Neural cell (in vitro differentiated cells): ENCODE data around the gene AP5B1. TPM values are rescaled to one million over a fixed set of nuclear protein-coding genes. Genes with fewer than 3 reads are reported as not detected.

Source experiments
- H2AFZ ChIP-seq: fragments of 200-600, 300-800 bp; sonication (generic), shearing (Covaris generic); 2 replicates; pipeline ENCODE4 v1.6.0; 2014; ENCODE audit warnings: low read depth, mild to moderate bottlenecking, antibody characterized with exemption, low read length, moderate library complexity
- H3F3A ChIP-seq: fragments of 200-600 bp; shearing (Covaris generic); 2 replicates; pipeline ENCODE4 v1.6.1; 2016; ENCODE audit warnings: mild to moderate bottlenecking, moderate library complexity, mixed read lengths, antibody characterized with exemption, low read length; ENCODE audit not compliant: insufficient read depth, poor library complexity, severe bottlenecking
- H3K27ac ChIP-seq: fragments of 200-600, 300-800 bp; sonication (generic), shearing (Covaris generic); 2 replicates; pipeline ENCODE4 v1.5.1; 2014; ENCODE audit warnings: mild to moderate bottlenecking, low read length, moderate library complexity
- H3K27me3 ChIP-seq: fragments of 300-800, 200-600 bp; sonication (generic), shearing (Covaris generic); 2 replicates; pipeline ENCODE4 v1.6.0; 2014; ENCODE audit warnings: mild to moderate bottlenecking, low read depth, low read length, moderate library complexity; ENCODE audit not compliant: insufficient read depth
- H3K36me3 ChIP-seq: fragments of 300-800, 200-600 bp; sonication (generic), shearing (Covaris generic); 2 replicates; pipeline ENCODE4 v1.5.1; 2014; ENCODE audit warnings: mild to moderate bottlenecking, antibody characterized with exemption, low read length, moderate library complexity; ENCODE audit not compliant: insufficient read depth
- H3K4me2 ChIP-seq: fragments of 300-800, 200-600 bp; sonication (generic), shearing (Covaris generic); 2 replicates; pipeline ENCODE4 v1.6.0; 2014; ENCODE audit warnings: mild to moderate bottlenecking, low read length
- H3K4me3 ChIP-seq: fragments of 300-800, 200-600 bp; sonication (generic), shearing (Covaris generic); 2 replicates; pipeline ENCODE4 v1.5.1; 2014; ENCODE audit warnings: mild to moderate bottlenecking, low read length, moderate library complexity
- H3K79me2 ChIP-seq: fragments of 200-600 bp; shearing (Covaris generic); replicated peaks from 2 replicates; pipeline ENCODE4 v1.6.0; 2014; ENCODE audit warnings: mild to moderate bottlenecking, low read length, moderate library complexity; ENCODE audit not compliant: insufficient read depth
- H3K9ac ChIP-seq: fragments of 300-800, 200-600 bp; sonication (generic), shearing (Covaris generic); 2 replicates; pipeline ENCODE4 v1.6.1; 2016; ENCODE audit warnings: mild to moderate bottlenecking, low read length, mixed read lengths
- H3K9me2 ChIP-seq: fragments of 200-600 bp; shearing (Covaris generic); 2 replicates; pipeline ENCODE4 v1.6.1; 2016; ENCODE audit warnings: mild to moderate bottlenecking, low read length, mixed read lengths; ENCODE audit not compliant: insufficient read depth
- H3K9me3 ChIP-seq: fragments of 200-600, 300-800 bp; sonication (generic), shearing (Covaris generic); 2 replicates; pipeline ENCODE4 v1.6.1; 2016; ENCODE audit warnings: mild to moderate bottlenecking, mixed run types, low read length, moderate library complexity, mixed read lengths
- H4K20me1 ChIP-seq: fragments of 200-600 bp; shearing (Covaris generic); 2 replicates; pipeline ENCODE4 v1.6.1; 2016; ENCODE audit warnings: mild to moderate bottlenecking, mixed run types; ENCODE audit not compliant: insufficient read depth
- CTCF ChIP-seq: fragments of 450-650 bp; IDR thresholded peaks from 2 replicates; pipeline ENCODE4 v1.5.1; 2014; ENCODE audit warnings: antibody characterized with exemption, mild to moderate bottlenecking, moderate library complexity; ENCODE audit not compliant: poor library complexity, severe bottlenecking
- EP300 ChIP-seq: fragments of 450-650 bp; conservative IDR thresholded peaks from 2 replicates; pipeline ENCODE4 v1.6.1; 2014; ENCODE audit warnings: antibody characterized with exemption, mild to moderate bottlenecking, moderate library complexity; ENCODE audit not compliant: poor library complexity, severe bottlenecking
- EZH2 ChIP-seq: fragments of 200-600, 300-800 bp; shearing (Covaris generic), sonication (generic); IDR thresholded peaks from 2 replicates; pipeline ENCODE4 v1.6.1; 2014; ENCODE audit warnings: antibody characterized with exemption, low read length, borderline replicate concordance, mild to moderate bottlenecking; ENCODE audit not compliant: insufficient read depth, poor library complexity, severe bottlenecking
- MXI1 ChIP-seq: fragments of 450-650 bp; conservative IDR thresholded peaks from 2 replicates; pipeline ENCODE4 v1.6.1; 2014; ENCODE audit warnings: antibody characterized with exemption, mild to moderate bottlenecking; ENCODE audit not compliant: poor library complexity, severe bottlenecking
- POLR2AphosphoS5 ChIP-seq: IDR thresholded peaks from 2 replicates; pipeline ENCODE4 v1.6.1; 2012
- RAD21 ChIP-seq: fragments of 450-650 bp; conservative IDR thresholded peaks from 2 replicates; pipeline ENCODE4 v1.6.1; 2014; ENCODE audit warnings: antibody characterized with exemption, mild to moderate bottlenecking, moderate library complexity
- REST ChIP-seq: IDR thresholded peaks from 2 replicates; pipeline ENCODE4 v1.6.1; 2012; ENCODE audit warnings: borderline replicate concordance
- SMC3 ChIP-seq: fragments of 450-650 bp; conservative IDR thresholded peaks from 2 replicates; pipeline ENCODE4 v1.6.1; 2014; ENCODE audit warnings: antibody characterized with exemption, mild to moderate bottlenecking, moderate library complexity; ENCODE audit not compliant: poor library complexity
- TAF1 ChIP-seq: IDR thresholded peaks from 2 replicates; pipeline ENCODE4 v1.6.1; 2012; ENCODE audit warnings: low read depth
- polyA plus RNA-seq: library from polyadenylated mRNA; depleted of rRNA; stranded (reverse); fragments of >200 nt; gene quantifications from 2 replicates; pipeline ENCODE4 v1.2.3, GENCODE V29; 2014

Gene AP5B1
- polyA plus RNA-seq, 1 donor from 2014 or later, result 0.52 TPM

- no peak overlapping the region for H3K4me2 ChIP-seq
- H4K20me1 ChIP-seq, result no peaks in the 10 kb centered on the region
- H3K79me2 ChIP-seq, result no peaks in the 10 kb centered on the region
- H3K9me3 ChIP-seq, result no peaks in the 10 kb centered on the region
- TF ChIP-seq EP300 (no peak), POLR2AphosphoS5 (no peak), MXI1 (no peak), EZH2 (no peak), REST (no peak), SMC3 (no peak), RAD21 (no peak), CTCF (no peak), TAF1 (no peak)
- no peak overlapping the region for H3K9ac ChIP-seq
- H3K9me2 ChIP-seq, result no peaks in the 10 kb centered on the region
- H2AFZ ChIP-seq, result no peak overlapping the region
- H3K36me3 ChIP-seq, result no peaks in the 10 kb centered on the region
- H3K4me3 ChIP-seq, result no peak overlapping the region
- no peak overlapping the region for H3K27ac ChIP-seq
- no peaks in the 10 kb centered on the region for H3K27me3 ChIP-seq
- H3F3A ChIP-seq, result no peaks in the 10 kb centered on the region
Measured at GRCh38 chr11:65730461-65730860, 50.3 kb downstream of the AP5B1 start.

- TF ChIP-seq REST (no peak), SMC3 (no peak), TAF1 (no peak), EP300 (no peak), EZH2 (no peak), MXI1 (no peak), POLR2AphosphoS5 (no peak), CTCF (no peak), RAD21 (no peak)
- no peak overlapping the region for H3K27ac ChIP-seq
Measured at GRCh38 chr11:65727865-65728264, 52.9 kb downstream of the AP5B1 start.

More at GRCh38 chr11:65727865-65728264, 52.9 kb downstream of the AP5B1 start:
- no peaks in the 10 kb centered on the region for H4K20me1 ChIP-seq
- no peak overlapping the region for H3K9ac ChIP-seq
- H2AFZ ChIP-seq, result no peak overlapping the region
- no peaks in the 10 kb centered on the region for H3K9me2 ChIP-seq
- no peaks in the 10 kb centered on the region for H3K27me3 ChIP-seq
- H3K9me3 ChIP-seq, result no peaks in the 10 kb centered on the region
- no peaks in the 10 kb centered on the region for H3K79me2 ChIP-seq
- H3K4me2 ChIP-seq, result no peak overlapping the region
- no peaks in the 10 kb centered on the region for H3K36me3 ChIP-seq
- H3F3A ChIP-seq, result no peaks in the 10 kb centered on the region
- no peak overlapping the region for H3K4me3 ChIP-seq
